Osteocyte (in vitro differentiated cells): ENCODE results near the gene AOC3. TPM values are rescaled to one million over a fixed set of nuclear protein-coding genes. Genes with fewer than 3 reads are reported as not detected.

Experiments
- DNase-seq: peaks from one replicate; pipeline ENCODE4 v3.0.0; 2021; ENCODE audit warnings: mixed read lengths; ENCODE audit not compliant: unreplicated experiment; ENCODE audit errors: extremely low spot score
- H3K27ac Mint-ChIP-seq: one replicate; pipeline ENCODE4 v1.8.0; 2021; ENCODE audit warnings: mild to moderate bottlenecking, mixed read lengths; ENCODE audit not compliant: unreplicated experiment
- H3K27me3 Mint-ChIP-seq: one replicate; pipeline ENCODE4 v1.8.0; 2021; ENCODE audit warnings: mixed read lengths; ENCODE audit not compliant: unreplicated experiment
- H3K36me3 Mint-ChIP-seq: one replicate; pipeline ENCODE4 v1.8.0; 2021; ENCODE audit warnings: mixed read lengths; ENCODE audit not compliant: unreplicated experiment
- H3K4me1 Mint-ChIP-seq: one replicate; pipeline ENCODE4 v1.8.0; 2021; ENCODE audit warnings: mixed read lengths; ENCODE audit not compliant: unreplicated experiment
- H3K4me3 Mint-ChIP-seq: one replicate; pipeline ENCODE4 v1.8.0; 2021; ENCODE audit warnings: mild to moderate bottlenecking, moderate library complexity, mixed read lengths; ENCODE audit not compliant: unreplicated experiment
- H3K9me3 Mint-ChIP-seq: one replicate; pipeline ENCODE4 v1.8.0; 2021; ENCODE audit warnings: mixed read lengths; ENCODE audit not compliant: unreplicated experiment
- CTCF ChIP-seq: fragments of 200-600 bp; sonication (generic); IDR thresholded peaks from 2 replicates; pipeline ENCODE4 v1.5.0; 2021; ENCODE audit warnings: antibody characterized with exemption, mild to moderate bottlenecking, moderate library complexity
- total RNA-seq: library from RNA; stranded (reverse); gene quantifications from 2 replicates; pipeline ENCODE4 v1.2.1, GENCODE V29; 2021

Gene AOC3
- total RNA-seq, 1 donor from 2014 or later: 1.1 TPM

GRCh38 chr17:42844761-42845555 is 6.0 kb upstream of the AOC3 start:
- TF ChIP-seq CTCF: no peak
- H3K27me3 Mint-ChIP-seq: no peaks in the 10 kb centered on the region
- H3K4me1 Mint-ChIP-seq: no peaks in the 10 kb centered on the region
- no peaks in the 10 kb centered on the region for H3K9me3 Mint-ChIP-seq
- H3K4me3 Mint-ChIP-seq: no peak overlapping the region
- no peak for DNase-seq
- H3K27ac Mint-ChIP-seq: no peak overlapping the region
- H3K36me3 Mint-ChIP-seq: peaks cover 27% of the 10 kb centered on the region

- Mint-ChIP-seq H3K4me3 (no peak overlapping the region), H3K36me3 (peaks cover 27% of the 10 kb centered on the region), H3K27ac (no peak overlapping the region), H3K4me1 (no peaks in the 10 kb centered on the region), H3K27me3 (no peaks in the 10 kb centered on the region), H3K9me3 (no peaks in the 10 kb centered on the region)
- no peak for TF ChIP-seq CTCF
- no peak for DNase-seq
Observed at GRCh38 chr17:42845556-42845917, 5.5 kb upstream of the AOC3 start.

- Mint-ChIP-seq H3K27me3 (no peaks in the 10 kb centered on the region), H3K4me3 (no peak overlapping the region), H3K27ac (no peak overlapping the region), H3K36me3 (peaks cover 27% of the 10 kb centered on the region), H3K4me1 (no peaks in the 10 kb centered on the region), H3K9me3 (no peaks in the 10 kb centered on the region)
- no peak for TF ChIP-seq CTCF
- no peak for DNase-seq
Observed at GRCh38 chr17:42845918-42846593, 4.9 kb upstream of the AOC3 start.

- Mint-ChIP-seq H3K27me3 (no peaks in the 10 kb centered on the region), H3K27ac (no peak overlapping the region), H3K4me3 (no peak overlapping the region), H3K36me3 (peaks cover 25% of the 10 kb centered on the region), H3K9me3 (no peaks in the 10 kb centered on the region), H3K4me1 (no peaks in the 10 kb centered on the region)
- no peak for TF ChIP-seq CTCF
- no peak for DNase-seq
Observed at GRCh38 chr17:42846594-42847280, 4.3 kb upstream of the AOC3 start.

GRCh38 chr17:42848093-42848492 is 2.9 kb upstream of the AOC3 start:
- DNase-seq: no peak

More at GRCh38 chr17:42848093-42848492, 2.9 kb upstream of the AOC3 start:
- Mint-ChIP-seq H3K27ac (no peak overlapping the region), H3K4me3 (no peak overlapping the region), H3K27me3 (no peaks in the 10 kb centered on the region), H3K9me3 (no peaks in the 10 kb centered on the region), H3K36me3 (peaks cover 18% of the 10 kb centered on the region), H3K4me1 (no peaks in the 10 kb centered on the region)
- TF ChIP-seq CTCF: no peak
